IMR-90 (cell line): ENCODE measurements around the gene NOL9. TPM values are rescaled to one million over a fixed set of nuclear protein-coding genes. Genes with fewer than 3 reads are reported as not detected.

Source experiments
- ELK1 ChIP-seq: fragments of 150-350 bp; IDR thresholded peaks from 2 replicates; pipeline ENCODE4 v1.6.1; 2016; ENCODE audit warnings: low read depth, mild to moderate bottlenecking, low read length, moderate library complexity, borderline replicate concordance
- polyA plus RNA-seq, 3 experiments: library from polyadenylated mRNA; depleted of rRNA; stranded (reverse); fragments of >200 nt; gene quantifications; 2 replicates each; pipeline ENCODE4 v1.2.3, GENCODE V29; 2012; ENCODE audit warnings: low replicate concordance in 1 of 3
- total RNA-seq: library from RNA; depleted of rRNA; stranded (reverse); fragments of >200 nt; gene quantifications from 2 replicates; pipeline ENCODE4 v1.2.3, GENCODE V29; 2012

Gene NOL9
- total and polyA plus RNA-seq, 2 of the 4 experiments (the other 2 are of a cell fraction): 13.0 to 19.2 TPM

- no peak for TF ChIP-seq ELK1
These were observed 47.0 kb upstream of the NOL9 start (continued) for GRCh38 chr1:6601049-6601922.
